Neural cell (in vitro differentiated cells): ENCODE results near the gene NUDC.

Experiments
- EP300 ChIP-seq: fragments of 450-650 bp; conservative IDR thresholded peaks from 2 replicates; pipeline ENCODE4 v1.6.1; 2014; ENCODE audit warnings: antibody characterized with exemption, mild to moderate bottlenecking, moderate library complexity; ENCODE audit not compliant: poor library complexity, severe bottlenecking
- EZH2 ChIP-seq: fragments of 200-600, 300-800 bp; shearing (Covaris generic), sonication (generic); IDR thresholded peaks from 2 replicates; pipeline ENCODE4 v1.6.1; 2014; ENCODE audit warnings: antibody characterized with exemption, low read length, borderline replicate concordance, mild to moderate bottlenecking; ENCODE audit not compliant: insufficient read depth, poor library complexity, severe bottlenecking
- MXI1 ChIP-seq: fragments of 450-650 bp; conservative IDR thresholded peaks from 2 replicates; pipeline ENCODE4 v1.6.1; 2014; ENCODE audit warnings: antibody characterized with exemption, mild to moderate bottlenecking; ENCODE audit not compliant: poor library complexity, severe bottlenecking
- POLR2AphosphoS5 ChIP-seq: IDR thresholded peaks from 2 replicates; pipeline ENCODE4 v1.6.1; 2012
- RAD21 ChIP-seq: fragments of 450-650 bp; conservative IDR thresholded peaks from 2 replicates; pipeline ENCODE4 v1.6.1; 2014; ENCODE audit warnings: antibody characterized with exemption, mild to moderate bottlenecking, moderate library complexity
- SMC3 ChIP-seq: fragments of 450-650 bp; conservative IDR thresholded peaks from 2 replicates; pipeline ENCODE4 v1.6.1; 2014; ENCODE audit warnings: antibody characterized with exemption, mild to moderate bottlenecking, moderate library complexity; ENCODE audit not compliant: poor library complexity
- TAF1 ChIP-seq: IDR thresholded peaks from 2 replicates; pipeline ENCODE4 v1.6.1; 2012; ENCODE audit warnings: low read depth
- TF ChIP-seq, protein P1 (sequence below): fragments of 450-650 bp; IDR thresholded peaks from 2 replicates; pipeline ENCODE4 v1.5.1; 2014; ENCODE audit warnings: antibody characterized with exemption, mild to moderate bottlenecking, moderate library complexity; ENCODE audit not compliant: poor library complexity, severe bottlenecking
- TF ChIP-seq, protein P2 (sequence below): IDR thresholded peaks from 2 replicates; pipeline ENCODE4 v1.6.1; 2012; ENCODE audit warnings: borderline replicate concordance

DNA sequence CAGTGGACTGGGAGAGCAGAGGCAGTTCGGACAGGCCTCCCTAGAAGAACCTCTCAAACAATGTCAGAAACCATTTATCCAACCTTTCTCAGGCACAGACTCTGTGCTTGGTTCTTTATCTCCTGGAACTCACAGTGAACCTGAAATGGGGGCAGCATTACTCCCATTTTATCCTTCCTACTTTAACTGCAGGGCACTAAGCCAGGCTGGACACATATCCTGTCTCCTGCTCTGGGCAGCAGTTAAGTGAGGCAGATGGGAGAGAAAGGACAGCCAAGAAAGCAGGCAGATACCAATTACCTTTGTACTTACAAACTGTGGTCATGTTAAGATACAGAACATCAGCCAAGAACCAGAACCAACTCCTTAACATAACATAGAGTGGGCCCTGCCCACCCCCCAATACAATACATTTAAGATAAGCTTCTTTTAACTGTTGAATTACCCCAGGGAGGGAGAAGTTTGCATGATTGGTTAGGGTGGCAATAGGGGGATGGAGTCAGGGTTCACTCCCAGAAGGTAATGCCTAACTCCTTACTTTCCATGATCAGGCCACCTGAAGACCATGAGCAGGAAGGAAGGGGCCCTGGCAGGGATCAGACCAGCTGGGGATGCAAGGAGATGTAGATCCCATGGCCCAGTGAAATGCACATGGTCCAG is 27.9 kb downstream of the NUDC start:
- no peak for TF ChIP-seq POLR2AphosphoS5
- TF ChIP-seq, protein P1, sequence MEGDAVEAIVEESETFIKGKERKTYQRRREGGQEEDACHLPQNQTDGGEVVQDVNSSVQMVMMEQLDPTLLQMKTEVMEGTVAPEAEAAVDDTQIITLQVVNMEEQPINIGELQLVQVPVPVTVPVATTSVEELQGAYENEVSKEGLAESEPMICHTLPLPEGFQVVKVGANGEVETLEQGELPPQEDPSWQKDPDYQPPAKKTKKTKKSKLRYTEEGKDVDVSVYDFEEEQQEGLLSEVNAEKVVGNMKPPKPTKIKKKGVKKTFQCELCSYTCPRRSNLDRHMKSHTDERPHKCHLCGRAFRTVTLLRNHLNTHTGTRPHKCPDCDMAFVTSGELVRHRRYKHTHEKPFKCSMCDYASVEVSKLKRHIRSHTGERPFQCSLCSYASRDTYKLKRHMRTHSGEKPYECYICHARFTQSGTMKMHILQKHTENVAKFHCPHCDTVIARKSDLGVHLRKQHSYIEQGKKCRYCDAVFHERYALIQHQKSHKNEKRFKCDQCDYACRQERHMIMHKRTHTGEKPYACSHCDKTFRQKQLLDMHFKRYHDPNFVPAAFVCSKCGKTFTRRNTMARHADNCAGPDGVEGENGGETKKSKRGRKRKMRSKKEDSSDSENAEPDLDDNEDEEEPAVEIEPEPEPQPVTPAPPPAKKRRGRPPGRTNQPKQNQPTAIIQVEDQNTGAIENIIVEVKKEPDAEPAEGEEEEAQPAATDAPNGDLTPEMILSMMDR, result no peak
- no peak for TF ChIP-seq EP300
- TF ChIP-seq TAF1, result no peak
- no peak for TF ChIP-seq EZH2
- TF ChIP-seq RAD21, result no peak
- TF ChIP-seq, protein P2, sequence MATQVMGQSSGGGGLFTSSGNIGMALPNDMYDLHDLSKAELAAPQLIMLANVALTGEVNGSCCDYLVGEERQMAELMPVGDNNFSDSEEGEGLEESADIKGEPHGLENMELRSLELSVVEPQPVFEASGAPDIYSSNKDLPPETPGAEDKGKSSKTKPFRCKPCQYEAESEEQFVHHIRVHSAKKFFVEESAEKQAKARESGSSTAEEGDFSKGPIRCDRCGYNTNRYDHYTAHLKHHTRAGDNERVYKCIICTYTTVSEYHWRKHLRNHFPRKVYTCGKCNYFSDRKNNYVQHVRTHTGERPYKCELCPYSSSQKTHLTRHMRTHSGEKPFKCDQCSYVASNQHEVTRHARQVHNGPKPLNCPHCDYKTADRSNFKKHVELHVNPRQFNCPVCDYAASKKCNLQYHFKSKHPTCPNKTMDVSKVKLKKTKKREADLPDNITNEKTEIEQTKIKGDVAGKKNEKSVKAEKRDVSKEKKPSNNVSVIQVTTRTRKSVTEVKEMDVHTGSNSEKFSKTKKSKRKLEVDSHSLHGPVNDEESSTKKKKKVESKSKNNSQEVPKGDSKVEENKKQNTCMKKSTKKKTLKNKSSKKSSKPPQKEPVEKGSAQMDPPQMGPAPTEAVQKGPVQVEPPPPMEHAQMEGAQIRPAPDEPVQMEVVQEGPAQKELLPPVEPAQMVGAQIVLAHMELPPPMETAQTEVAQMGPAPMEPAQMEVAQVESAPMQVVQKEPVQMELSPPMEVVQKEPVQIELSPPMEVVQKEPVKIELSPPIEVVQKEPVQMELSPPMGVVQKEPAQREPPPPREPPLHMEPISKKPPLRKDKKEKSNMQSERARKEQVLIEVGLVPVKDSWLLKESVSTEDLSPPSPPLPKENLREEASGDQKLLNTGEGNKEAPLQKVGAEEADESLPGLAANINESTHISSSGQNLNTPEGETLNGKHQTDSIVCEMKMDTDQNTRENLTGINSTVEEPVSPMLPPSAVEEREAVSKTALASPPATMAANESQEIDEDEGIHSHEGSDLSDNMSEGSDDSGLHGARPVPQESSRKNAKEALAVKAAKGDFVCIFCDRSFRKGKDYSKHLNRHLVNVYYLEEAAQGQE, result no peak
- no peak for TF ChIP-seq SMC3
- TF ChIP-seq MXI1, result no peak
